ENCODE results near the gene SCYGR5. TPM values are rescaled to one million over a fixed set of nuclear protein-coding genes. Genes with fewer than 3 reads are reported as not detected.

Gene SCYGR5
- total RNA-seq, 2 donors from 2014 or later = not detected

GRCh38 chr2:227674485-227674884 is 7.9 kb downstream of the SCYGR5 start:
- 89 to 94% methylated on average over 3 to 5 of the region's 5 CpGs for WGBS, 2 experiments (ENCODE audit: insufficient coverage in 1 of 2, insufficient read length in 1 of 2)

GRCh38 chr2:227677928-227678327 is 11.3 kb downstream of the SCYGR5 start:
- no peak overlapping the region for H3K4me3 ChIP-seq (ENCODE audit: low read length)
- no peaks in the 10 kb centered on the region for H3K36me3 ChIP-seq (ENCODE audit: control insufficient read depth, insufficient read depth, low read length)
- no peaks in the 10 kb centered on the region for H3K27me3 ChIP-seq (ENCODE audit: control insufficient read depth, insufficient read depth, low read length, poor library complexity, severe bottlenecking)
- Mint-ChIP-seq H3K4me1 (no peaks in the 10 kb centered on the region), H3K27ac (no peak overlapping the region), H3K36me3 (ENCODE audit: low read depth) (no peaks in the 10 kb centered on the region), H3K9me3 (no peaks in the 10 kb centered on the region), H3K27me3 (ENCODE audit: insufficient read depth) (no peaks in the 10 kb centered on the region), H3K4me3 (no peak overlapping the region)
- no peaks in the 10 kb centered on the region for H3K9me3 ChIP-seq (ENCODE audit: control insufficient read depth, low read length)
- TF ChIP-seq CTCF (conservative IDR thresholded peaks at IDR 0.05) = no peak
- H3K9ac ChIP-seq (ENCODE audit: extremely low read depth, low read length, poor library complexity, severe bottlenecking) = no peak overlapping the region
- H3K4me1 ChIP-seq (ENCODE audit: control insufficient read depth, insufficient read depth, low read length) = peaks cover 2% of the 10 kb centered on the region
- H3K27ac ChIP-seq (ENCODE audit: low read depth, low read length) = no peak overlapping the region
- 98% methylated on average over 3 of the region's 3 CpGs; no CpG with 5 or more reads in 1 of the 2 experiments for WGBS, 2 experiments (ENCODE audit: insufficient coverage in 1 of 2, insufficient read length in 1 of 2)
- no peak for DNase-seq

More at GRCh38 chr2:227674485-227674884, 7.9 kb downstream of the SCYGR5 start:
- Mint-ChIP-seq H3K4me3 (no peak overlapping the region), H3K36me3 (ENCODE audit: low read depth) (no peaks in the 10 kb centered on the region), H3K27ac (no peak overlapping the region), H3K4me1 (no peaks in the 10 kb centered on the region), H3K9me3 (no peaks in the 10 kb centered on the region), H3K27me3 (ENCODE audit: insufficient read depth) (no peaks in the 10 kb centered on the region)
- Histone ChIP-seq H3K9me3 (ENCODE audit: control insufficient read depth, low read length) (no peaks in the 10 kb centered on the region), H3K4me1 (ENCODE audit: control insufficient read depth, insufficient read depth, low read length) (no peaks in the 10 kb centered on the region), H3K9ac (ENCODE audit: extremely low read depth, low read length, poor library complexity, severe bottlenecking) (no peak overlapping the region), H3K27ac (ENCODE audit: low read depth, low read length) (no peak overlapping the region), H3K4me3 (ENCODE audit: low read length) (no peak overlapping the region), H3K27me3 (ENCODE audit: control insufficient read depth, insufficient read depth, low read length, poor library complexity, severe bottlenecking) (no peaks in the 10 kb centered on the region), H3K36me3 (ENCODE audit: control insufficient read depth, insufficient read depth, low read length) (no peaks in the 10 kb centered on the region)
- DNase-seq = no peak
- TF ChIP-seq CTCF (conservative IDR thresholded peaks at IDR 0.05) = no peak

GRCh38 chr2:227684258-227684657 is 17.7 kb downstream of the SCYGR5 start:
- Histone ChIP-seq H3K9ac (ENCODE audit: extremely low read depth, low read length, poor library complexity, severe bottlenecking) (no peak overlapping the region), H3K4me1 (ENCODE audit: control insufficient read depth, insufficient read depth, low read length) (peaks cover 3% of the 10 kb centered on the region), H3K27ac (ENCODE audit: low read depth, low read length) (no peak overlapping the region), H3K27me3 (ENCODE audit: control insufficient read depth, insufficient read depth, low read length, poor library complexity, severe bottlenecking) (no peaks in the 10 kb centered on the region), H3K9me3 (ENCODE audit: control insufficient read depth, low read length) (no peaks in the 10 kb centered on the region), H3K4me3 (ENCODE audit: low read length) (no peak overlapping the region), H3K36me3 (ENCODE audit: control insufficient read depth, insufficient read depth, low read length) (no peaks in the 10 kb centered on the region)
- no peak for DNase-seq
- Mint-ChIP-seq H3K36me3 (ENCODE audit: low read depth) (no peaks in the 10 kb centered on the region), H3K27ac (no peak overlapping the region), H3K27me3 (ENCODE audit: insufficient read depth) (no peaks in the 10 kb centered on the region), H3K4me3 (no peak overlapping the region), H3K4me1 (peaks cover under 1% of the 10 kb centered on the region), H3K9me3 (no peaks in the 10 kb centered on the region)
- 86 to 91% methylated on average over 5 of the region's 5 CpGs for WGBS, 2 experiments (ENCODE audit: insufficient coverage in 1 of 2, insufficient read length in 1 of 2)
- no peak for TF ChIP-seq CTCF (conservative IDR thresholded peaks at IDR 0.05)

Data from endodermal cell (in vitro differentiated cells).